Karpas-422 (cell line): Measurements from ENCODE around the gene TRIM59. TPM values are rescaled to one million over a fixed set of nuclear protein-coding genes. Genes with fewer than 3 reads are reported as not detected.

Experiments
- DNase-seq: peaks from one replicate; pipeline ENCODE4 v3.0.0-alpha.2; 2015
- H2AFZ ChIP-seq: fragments of 200-600 bp; sonication (generic); 2 replicates; pipeline ENCODE4 v1.6.1; 2014; ENCODE audit warnings: antibody characterized with exemption, low read length, mixed read lengths
- H3K27ac ChIP-seq: fragments of 200-600 bp; sonication (generic); 2 replicates; pipeline ENCODE4 v1.5.1; 2014; ENCODE audit warnings: mild to moderate bottlenecking, low read length, moderate library complexity
- H3K27me3 ChIP-seq: fragments of 200-600 bp; sonication (generic); 2 replicates; pipeline ENCODE4 v1.6.1; 2014; ENCODE audit warnings: low read length, mixed read lengths
- H3K36me3 ChIP-seq: fragments of 200-600 bp; sonication (generic); 2 replicates; pipeline ENCODE4 v1.6.1; 2014; ENCODE audit warnings: low read length, mixed read lengths; ENCODE audit not compliant: insufficient read depth
- H3K4me1 ChIP-seq: fragments of 200-600 bp; sonication (generic); 2 replicates; pipeline ENCODE4 v1.6.1; 2014; ENCODE audit warnings: mild to moderate bottlenecking, low read length, mixed read lengths
- H3K4me2 ChIP-seq: fragments of 200-600 bp; sonication (generic); 2 replicates; pipeline ENCODE4 v1.6.1; 2014; ENCODE audit warnings: low read length, low read depth, mild to moderate bottlenecking; ENCODE audit not compliant: poor library complexity, severe bottlenecking
- H3K4me3 ChIP-seq: fragments of 200-600 bp; sonication (generic); 2 replicates; pipeline ENCODE4 v1.5.1; 2014; ENCODE audit warnings: mild to moderate bottlenecking, antibody characterized with exemption, low read length, mixed read lengths
- H3K79me2 ChIP-seq: fragments of 200-600 bp; sonication (generic); 2 replicates; pipeline ENCODE4 v1.6.1; 2014; ENCODE audit warnings: mild to moderate bottlenecking, low read length, mixed read lengths
- H3K9ac ChIP-seq: fragments of 200-600 bp; sonication (generic); 2 replicates; pipeline ENCODE4 v1.6.0; 2014; ENCODE audit warnings: low read length
- H3K9me2 ChIP-seq: fragments of 200-600 bp; sonication (generic), shearing (Covaris generic); replicated peaks from 2 replicates; pipeline ENCODE4 v1.6.0; 2014; ENCODE audit warnings: mild to moderate bottlenecking, low read length, moderate library complexity; ENCODE audit not compliant: insufficient read depth
- H3K9me3 ChIP-seq: fragments of 300-700, 200-600 bp; sonication (generic); 2 replicates; pipeline ENCODE4 v1.6.1; 2014; ENCODE audit warnings: low read length, mixed read lengths
- H4K20me1 ChIP-seq: fragments of 200-600 bp; sonication (generic); 2 replicates; pipeline ENCODE4 v1.6.1; 2014; ENCODE audit warnings: mild to moderate bottlenecking, antibody characterized with exemption, low read length, low read depth; ENCODE audit not compliant: insufficient read depth
- small RNA-seq: library from RNA; depleted of rRNA; stranded (forward); fragments of <200 nt; gene quantifications from one replicate; pipeline ENCODE3, GENCODE V24; 2014
- total RNA-seq: library from RNA; depleted of rRNA; stranded (reverse); fragments of >200 nt; shearing (Covaris generic); gene quantifications from 2 replicates; pipeline ENCODE4 v1.2.3, GENCODE V29; 2014; ENCODE audit warnings: low replicate concordance; rRNA removed

TRIM59 gene
- total RNA-seq, 1 experiment from 2014 or later, result 39.3 TPM

- Histone ChIP-seq H3K79me2 (peaks cover 83% of the 10 kb centered on the region), H3K9ac (no peak overlapping the region), H3K9me2 (no peaks in the 10 kb centered on the region), H3K36me3 (0 out of 2 replicates have a peak, but pooled peaks cover 6% of the 10 kb centered on the region), H3K9me3 (no peaks in the 10 kb centered on the region), H3K27me3 (no peaks in the 10 kb centered on the region), H3K4me3 (no peak overlapping the region), H4K20me1 (no peaks in the 10 kb centered on the region), H3K4me2 (no peak overlapping the region), H2AFZ (no peak overlapping the region), H3K27ac (no peak overlapping the region), H3K4me1 (peaks cover 24% of the 10 kb centered on the region)
- DNase-seq, result no peak
Observed at GRCh38 chr3:160390565-160391138, 58.9 kb downstream of the TRIM59 start.

Small RNA genes within 50 kb of the gene (small RNA-seq; reads per million reads assigned to genes)
- gene MIR15B (37.1 reads per million, percentile 98 among the genes with 10 or more reads in this experiment), gene MIR16-2 (13.4 reads per million, percentile 94 among the genes with 10 or more reads in this experiment), gene RNU7-136P (not detected)

Other genes with a start within 250 kb of the TRIM59 start
- gene C3orf80, start 224.4 kb downstream of the TRIM59 start, total RNA-seq, result not detected in 2 replicates
- gene IFT80, start 50.6 kb downstream of the TRIM59 start, total RNA-seq, result 40.7 and 44.8 TPM in 2 replicates
- 99.1 and 173 TPM in 2 replicates for gene SMC4, start 50.1 kb downstream of the TRIM59 start, total RNA-seq
- 21.1 and 40.8 TPM in 2 replicates for gene KPNA4, start 115.8 kb upstream of the TRIM59 start, total RNA-seq
- not detected in 2 replicates for gene ARL14, start 227.4 kb upstream of the TRIM59 start, total RNA-seq